A549 (cell line): ENCODE measurements around the gene NLRP3. TPM values are rescaled to one million over a fixed set of nuclear protein-coding genes. Genes with fewer than 3 reads are reported as not detected.

Experiments used
- ATAC-seq, 2 experiments: fragments of 200-7000 bp in 1 of 2; fragments of >200 bp in 1 of 2; cut with Nextera tagmentation in 1 of 2; cut with Tn5 transposase in 1 of 2; 3 replicates each; pipeline versions ENCODE4 v1.8.0 to v1.9.1; 2018 to 2020; ENCODE audit warnings: mild to moderate bottlenecking in 1 of 2, moderate library complexity in 1 of 2
- CTCF ChIA-PET: fragments of 300-600 bp; sonication (Branson Sonifier 250); formaldehyde crosslinking; extraction: SDS; loops from one replicate; lab custom pipeline; 2021; ENCODE audit warnings: antibody characterized with exemption, inconsistent platforms; lab: Yijun Ruan, JAX
- POLR2A ChIA-PET: fragments of 350-600 bp; formaldehyde crosslinking; extraction: SDS; loops from one replicate; lab custom pipeline; 2021; ENCODE audit warnings: antibody characterized with exemption, inconsistent platforms; lab: Yijun Ruan, JAX
- DNase-seq, 2 experiments: peaks; one replicate each; pipeline versions ENCODE4 v3.0.0 to v3.0.0-alpha.2; 2011 to 2016; ENCODE audit warnings: low read depth in 1 of 2, low spot score in 1 of 2
- FAIRE-seq: peaks from 2 replicates; lab custom pipeline; 2011; peaks lifted over from hg19 to GRCh38; lab: Jason Lieb, UNC
- H3K27ac ChIP-seq, 2 experiments: fragments of >200 bp; sonication (Bioruptor Twin); formaldehyde crosslinking; 3 replicates each; pipeline ENCODE4 v1.5.1; 2016 to 2017
- H3K4me1 ChIP-seq: fragments of >200 bp; sonication (Bioruptor Twin); formaldehyde crosslinking; 3 replicates; pipeline ENCODE4 v1.6.1; 2016
- H3K4me2 ChIP-seq: fragments of >200 bp; sonication (Bioruptor Twin); formaldehyde crosslinking; 3 replicates; pipeline ENCODE4 v1.6.1; 2016
- H3K4me3 ChIP-seq: fragments of >200 bp; sonication (Bioruptor Twin); formaldehyde crosslinking; 3 replicates; pipeline ENCODE4 v1.5.1; 2016
- H3K9me3 ChIP-seq: fragments of >200 bp; sonication (Bioruptor Twin); formaldehyde crosslinking; 3 replicates; pipeline ENCODE4 v1.6.1; 2016
- BHLHE40 ChIP-seq: IDR thresholded peaks from 2 replicates; pipeline ENCODE4 v1.6.1; 2012; ENCODE audit warnings: low read depth, low read length, inconsistent platforms
- CBX8 ChIP-seq: fragments of 200-600 bp; sonication (generic); IDR thresholded peaks from 2 replicates; pipeline ENCODE4 v1.6.1; 2016
- CEBPB ChIP-seq, 2 experiments: fragments of >200 bp in 1 of 2; sonication (Bioruptor Twin) in 1 of 2; formaldehyde crosslinking in 1 of 2; IDR thresholded peaks; 2 replicates each; pipeline ENCODE4 v1.6.1; 2012 to 2016
- EP300 ChIP-seq, 2 experiments: fragments of >200 bp; sonication (Bioruptor Twin); formaldehyde crosslinking; IDR thresholded peaks; 2 replicates in 1 of 2; 3 replicates in 1 of 2; pipeline ENCODE4 v1.6.1; 2016 to 2017
- FOSB ChIP-seq: fragments of 250-450 bp; sonication (Bioruptor Pico); IDR thresholded peaks from 2 replicates; pipeline ENCODE4 v1.5.0; 2020; ENCODE audit warnings: mild to moderate bottlenecking, moderate library complexity
- FOSL2 ChIP-seq, 2 experiments: fragments of 450-650 bp in 1 of 2; fragments of >200 bp in 1 of 2; sonication (Bioruptor Twin) in 1 of 2; formaldehyde crosslinking; IDR thresholded peaks; 2 replicates each; pipeline versions ENCODE4 v1.5.0 to v1.6.1; 2016 to 2020; ENCODE audit warnings: mild to moderate bottlenecking in 1 of 2, moderate library complexity in 1 of 2
- FOXS1 ChIP-seq: fragments of 250-450 bp; sonication (Bioruptor Pico); IDR thresholded peaks from 2 replicates; pipeline ENCODE4 v1.5.0; 2020; ENCODE audit warnings: mild to moderate bottlenecking, moderate library complexity
- HEYL ChIP-seq: fragments of 250-450 bp; sonication (Bioruptor Pico); IDR thresholded peaks from 2 replicates; pipeline ENCODE4 v1.8.0; 2021; ENCODE audit warnings: mild to moderate bottlenecking, moderate library complexity
- HOXB5 ChIP-seq: fragments of 250-450 bp; sonication (Bioruptor Pico); IDR thresholded peaks from 2 replicates; pipeline ENCODE4 v1.5.0; 2020; ENCODE audit warnings: mild to moderate bottlenecking, moderate library complexity
- KDM1A ChIP-seq: fragments of 200-600 bp; sonication (generic); IDR thresholded peaks from 2 replicates; pipeline ENCODE4 v1.6.1; 2016; ENCODE audit warnings: low read depth, mild to moderate bottlenecking
- MAFK ChIP-seq: fragments of 450-650 bp; IDR thresholded peaks from 2 replicates; pipeline ENCODE4 v1.6.1; 2014; ENCODE audit not compliant: partially characterized antibody
- MAZ ChIP-seq: fragments of 150-350 bp; IDR thresholded peaks from 2 replicates; pipeline ENCODE4 v1.6.1; 2014; ENCODE audit warnings: antibody characterized with exemption, low read depth, low read length, borderline replicate concordance
- PHF8 ChIP-seq: fragments of 200-600 bp; sonication (generic); IDR thresholded peaks from 2 replicates; pipeline ENCODE4 v1.6.1; 2016; ENCODE audit warnings: low read depth, mild to moderate bottlenecking, antibody characterized with exemption, moderate library complexity, borderline replicate concordance
- SMC3 ChIP-seq: fragments of >200 bp; sonication (Bioruptor Twin); formaldehyde crosslinking; IDR thresholded peaks from 3 replicates; pipeline ENCODE4 v1.6.1; 2018; ENCODE audit warnings: inconsistent platforms
- SREBF2 ChIP-seq: fragments of 450-650 bp; IDR thresholded peaks from 2 replicates; pipeline ENCODE4 v1.6.1; 2014; ENCODE audit warnings: mild to moderate bottlenecking, moderate library complexity
- ZC3H11A ChIP-seq: fragments of 450-650 bp; IDR thresholded peaks from 2 replicates; pipeline ENCODE4 v1.6.1; 2014; ENCODE audit warnings: antibody characterized with exemption, mild to moderate bottlenecking
- ZSCAN20 ChIP-seq: fragments of 250-450 bp; sonication (Bioruptor Pico); IDR thresholded peaks from 2 replicates; pipeline ENCODE4 v1.8.0; 2022; ENCODE audit warnings: mild to moderate bottlenecking, moderate library complexity
- WGBS: methylation state at CpG from one replicate; pipeline ENCODE4 v1.1.6; 2017; ENCODE audit errors: missing lambda C conversion rate; 5-methylcytosine and 5-hydroxymethylcytosine counted together
- polyA plus RNA-seq, 4 experiments: library from polyadenylated mRNA; depleted of rRNA in 3 of 4; stranded (reverse); fragments of >200 nt; fragmentation: RNase III in 1 of 4; extraction: RNeasy Plus Mini Kit Qiagen cat#74134 plus additional on column Dnase treatment in 1 of 4; gene quantifications; 2 replicates in 3 of 4; 3 replicates in 1 of 4; pipeline ENCODE4 v1.2.3, GENCODE V29; 2011 to 2017
- TF ChIP-seq, protein P1 (sequence below): fragments of 200-600 bp; sonication (generic); IDR thresholded peaks from 2 replicates; pipeline ENCODE4 v1.6.1; 2016; ENCODE audit warnings: antibody characterized with exemption, mild to moderate bottlenecking, moderate library complexity
- TF ChIP-seq, protein P2 (sequence below): fragments of 450-650 bp; IDR thresholded peaks from 2 replicates; pipeline ENCODE4 v1.6.1; 2014; ENCODE audit warnings: antibody characterized with exemption
- TF ChIP-seq, protein P3 (sequence below): fragments of >200 bp; sonication (Bioruptor Twin); formaldehyde crosslinking; IDR thresholded peaks from 2 replicates; pipeline ENCODE4 v1.6.1; 2016
- TF ChIP-seq, protein P4 (sequence below): IDR thresholded peaks from 2 replicates; pipeline ENCODE4 v1.6.1; 2012

NLRP3 gene
- polyA plus RNA-seq, 2 of the 4 experiments (the other 2 are of a cell fraction): not detected

DNA sequence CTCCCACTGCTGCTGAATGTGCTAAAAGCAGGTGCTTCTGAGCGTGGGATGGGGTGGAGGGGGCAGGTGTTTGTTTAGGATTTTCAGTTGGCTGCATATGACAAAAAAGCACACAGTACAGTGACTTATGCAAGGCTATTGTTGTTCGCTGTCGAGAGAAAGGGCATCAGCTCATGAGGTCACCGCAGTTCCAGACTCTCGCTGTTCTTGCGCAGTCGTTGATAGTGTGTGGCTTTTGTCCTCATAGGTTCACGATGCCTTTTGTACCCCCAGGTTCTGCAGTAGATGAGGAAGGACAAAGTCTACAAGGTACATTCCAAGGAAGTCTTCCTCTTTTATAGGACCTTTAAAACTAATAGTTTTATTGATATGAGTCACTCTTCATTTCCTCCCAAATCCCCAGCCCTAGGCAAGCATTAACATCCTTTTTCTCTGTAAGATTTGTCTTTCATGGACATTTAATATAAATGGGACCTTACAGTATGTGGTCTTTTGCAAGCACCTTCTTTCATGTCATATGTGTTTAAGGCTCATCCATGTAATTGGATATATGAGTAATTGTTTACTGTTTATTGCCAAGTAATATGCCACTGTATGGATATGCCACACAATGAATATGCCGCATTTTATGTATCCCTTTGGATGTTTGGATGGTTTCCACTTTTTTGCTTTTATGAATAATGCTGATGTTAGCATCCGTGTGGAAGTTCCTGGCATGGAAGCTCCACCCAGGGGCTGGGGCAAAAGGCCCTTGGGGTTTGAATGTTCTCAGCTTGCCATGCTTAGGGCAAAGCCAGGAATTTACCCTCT is 14.5 kb upstream of the NLRP3 start:
- no peak for TF ChIP-seq ZSCAN20 (CRISPR knock-in tag)
- TF ChIP-seq MAFK: peak; percentile 21
- no peak for TF ChIP-seq KDM1A
- no peaks in the 10 kb centered on the region; the same call in 2 of the 3 replicates for H3K9me3 ChIP-seq
- DNase-seq (no peak), FAIRE-seq (no peak), ATAC-seq (0 out of 6 replicates have a peak, but pooled peaks of 1 of the 2 experiments have one; percentile 30)
- no peaks in the 10 kb centered on the region for H3K4me1 ChIP-seq
- 4% methylated on average over 10 of the region's 10 CpGs for WGBS
- H3K4me3 ChIP-seq: no peak overlapping the region
- no peak overlapping the region for H3K27ac ChIP-seq
- CTCF ChIA-PET: interaction anchor here (0.6 to 1.3 kb wide), 5 partner anchors 8 to 82 kb away, joined by 3 to 6 read pairs (median 3); no protein-coding TSS in a partner anchor
- no peak overlapping the region for H3K4me2 ChIP-seq
- POLR2A ChIA-PET: no interaction called here

DNA sequence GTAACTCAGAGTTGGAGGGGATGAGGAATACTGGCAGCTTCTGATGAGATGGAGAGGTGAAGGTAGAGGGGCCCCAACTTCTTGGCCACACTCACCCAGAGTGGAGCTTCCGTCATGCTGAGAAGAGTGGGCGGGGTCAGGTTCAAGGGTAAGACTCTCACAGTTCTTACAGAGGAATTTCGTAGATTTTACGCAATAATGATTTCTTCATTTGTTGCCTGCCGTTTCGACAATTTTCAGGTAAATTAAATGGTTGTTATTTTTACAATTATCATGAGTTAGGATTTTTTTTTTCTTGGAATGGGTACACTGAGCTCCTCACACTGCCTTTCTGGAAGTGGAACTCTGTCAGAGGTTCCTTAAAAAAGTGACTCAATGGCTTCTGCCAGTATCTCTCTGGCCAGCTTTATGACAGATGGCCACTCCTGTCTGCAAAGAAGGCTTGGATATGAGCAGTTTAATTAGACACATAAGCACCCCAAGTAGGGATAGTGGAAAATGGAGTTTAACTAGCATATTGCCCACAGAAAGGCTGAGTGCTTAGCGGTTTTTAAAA is 13.8 kb upstream of the NLRP3 start:
- ChIA-PET CTCF (interaction anchor here (0.6 to 1.3 kb wide), 4 partner anchors 8 to 81 kb away, joined by 3 to 6 read pairs (median 4); no protein-coding TSS in a partner anchor), POLR2A (no interaction called here)
- Histone ChIP-seq H3K4me3 (no peak overlapping the region), H3K4me2 (no peak overlapping the region), H3K4me1 (no peaks in the 10 kb centered on the region), H3K27ac (no peak overlapping the region), H3K9me3 (no peaks in the 10 kb centered on the region; the same call in 2 of the 3 replicates)
- DNase-seq (no peak), FAIRE-seq (no peak), ATAC-seq (no peak)
- WGBS: 16% methylated on average over 7 of the region's 7 CpGs
- no peak for TF ChIP-seq FOSB (CRISPR knock-in tag)
- no peak for TF ChIP-seq MAZ
- no peak for TF ChIP-seq SREBF2
- no peak for TF ChIP-seq SMC3
- TF ChIP-seq CEBPB (IDR thresholded peaks at IDR 0.05): no peak
- TF ChIP-seq, protein P1, sequence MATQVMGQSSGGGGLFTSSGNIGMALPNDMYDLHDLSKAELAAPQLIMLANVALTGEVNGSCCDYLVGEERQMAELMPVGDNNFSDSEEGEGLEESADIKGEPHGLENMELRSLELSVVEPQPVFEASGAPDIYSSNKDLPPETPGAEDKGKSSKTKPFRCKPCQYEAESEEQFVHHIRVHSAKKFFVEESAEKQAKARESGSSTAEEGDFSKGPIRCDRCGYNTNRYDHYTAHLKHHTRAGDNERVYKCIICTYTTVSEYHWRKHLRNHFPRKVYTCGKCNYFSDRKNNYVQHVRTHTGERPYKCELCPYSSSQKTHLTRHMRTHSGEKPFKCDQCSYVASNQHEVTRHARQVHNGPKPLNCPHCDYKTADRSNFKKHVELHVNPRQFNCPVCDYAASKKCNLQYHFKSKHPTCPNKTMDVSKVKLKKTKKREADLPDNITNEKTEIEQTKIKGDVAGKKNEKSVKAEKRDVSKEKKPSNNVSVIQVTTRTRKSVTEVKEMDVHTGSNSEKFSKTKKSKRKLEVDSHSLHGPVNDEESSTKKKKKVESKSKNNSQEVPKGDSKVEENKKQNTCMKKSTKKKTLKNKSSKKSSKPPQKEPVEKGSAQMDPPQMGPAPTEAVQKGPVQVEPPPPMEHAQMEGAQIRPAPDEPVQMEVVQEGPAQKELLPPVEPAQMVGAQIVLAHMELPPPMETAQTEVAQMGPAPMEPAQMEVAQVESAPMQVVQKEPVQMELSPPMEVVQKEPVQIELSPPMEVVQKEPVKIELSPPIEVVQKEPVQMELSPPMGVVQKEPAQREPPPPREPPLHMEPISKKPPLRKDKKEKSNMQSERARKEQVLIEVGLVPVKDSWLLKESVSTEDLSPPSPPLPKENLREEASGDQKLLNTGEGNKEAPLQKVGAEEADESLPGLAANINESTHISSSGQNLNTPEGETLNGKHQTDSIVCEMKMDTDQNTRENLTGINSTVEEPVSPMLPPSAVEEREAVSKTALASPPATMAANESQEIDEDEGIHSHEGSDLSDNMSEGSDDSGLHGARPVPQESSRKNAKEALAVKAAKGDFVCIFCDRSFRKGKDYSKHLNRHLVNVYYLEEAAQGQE: no peak
- no peak for TF ChIP-seq FOXS1 (CRISPR knock-in tag)
- no peak for TF ChIP-seq ZC3H11A
- TF ChIP-seq, protein P2, sequence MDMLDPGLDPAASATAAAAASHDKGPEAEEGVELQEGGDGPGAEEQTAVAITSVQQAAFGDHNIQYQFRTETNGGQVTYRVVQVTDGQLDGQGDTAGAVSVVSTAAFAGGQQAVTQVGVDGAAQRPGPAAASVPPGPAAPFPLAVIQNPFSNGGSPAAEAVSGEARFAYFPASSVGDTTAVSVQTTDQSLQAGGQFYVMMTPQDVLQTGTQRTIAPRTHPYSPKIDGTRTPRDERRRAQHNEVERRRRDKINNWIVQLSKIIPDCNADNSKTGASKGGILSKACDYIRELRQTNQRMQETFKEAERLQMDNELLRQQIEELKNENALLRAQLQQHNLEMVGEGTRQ: no peak
- no peak for TF ChIP-seq BHLHE40
- no peak for TF ChIP-seq EP300 (IDR thresholded peaks at IDR 0.05)

DNA sequence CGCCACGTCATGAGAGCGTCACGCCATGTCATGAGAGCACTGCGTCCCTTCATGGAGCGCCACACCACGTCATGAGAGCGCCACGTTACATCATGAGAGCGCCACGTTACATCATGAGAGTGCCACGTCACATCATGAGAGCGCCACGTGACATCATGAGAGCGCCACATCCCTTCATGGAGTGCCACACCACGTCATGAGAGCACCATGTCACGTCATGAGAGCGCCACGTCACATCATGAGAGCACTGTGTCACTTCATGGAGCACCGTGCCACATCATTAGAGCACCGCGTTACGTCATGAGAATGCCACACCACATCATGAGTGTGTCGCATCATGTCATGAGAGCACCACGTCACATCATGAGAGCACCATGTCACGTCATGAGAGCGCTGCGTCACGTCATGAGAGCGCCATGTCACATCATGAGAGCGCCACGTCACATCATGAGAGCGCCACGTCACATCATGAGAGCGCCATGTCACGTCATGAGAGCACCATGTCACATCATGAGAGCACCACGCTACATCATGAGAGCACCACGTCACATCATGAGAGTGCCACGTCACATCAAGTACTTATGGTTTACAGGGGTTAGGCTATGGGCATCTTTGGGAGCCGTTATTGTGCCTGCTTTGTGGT is 9.8 kb upstream of the NLRP3 start:
- Histone ChIP-seq H3K9me3 (peaks cover 2% of the 10 kb centered on the region; the same call in 1 of the 3 replicates), H3K4me1 (no peaks in the 10 kb centered on the region), H3K4me2 (no peak overlapping the region), H3K4me3 (no peak overlapping the region), H3K27ac (no peak overlapping the region)
- POLR2A ChIA-PET: no interaction called here
- ATAC-seq: no peak
- CTCF ChIA-PET: no interaction called here
- 39% methylated on average over 34 of the region's 40 CpGs for WGBS
- DNase-seq: no peak
- FAIRE-seq: no peak
- TF ChIP-seq, protein P1: no peak
- TF ChIP-seq CBX8: no peak
- TF ChIP-seq FOSB (CRISPR knock-in tag): no peak
- TF ChIP-seq, protein P3, sequence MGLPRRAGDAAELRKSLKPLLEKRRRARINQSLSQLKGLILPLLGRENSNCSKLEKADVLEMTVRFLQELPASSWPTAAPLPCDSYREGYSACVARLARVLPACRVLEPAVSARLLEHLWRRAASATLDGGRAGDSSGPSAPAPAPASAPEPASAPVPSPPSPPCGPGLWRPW: no peak
- TF ChIP-seq, protein P4, sequence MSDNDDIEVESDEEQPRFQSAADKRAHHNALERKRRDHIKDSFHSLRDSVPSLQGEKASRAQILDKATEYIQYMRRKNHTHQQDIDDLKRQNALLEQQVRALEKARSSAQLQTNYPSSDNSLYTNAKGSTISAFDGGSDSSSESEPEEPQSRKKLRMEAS: no peak
- TF ChIP-seq FOSL2 (IDR thresholded peaks at IDR 0.05): no peak
- no peak for TF ChIP-seq FOSL2 (CRISPR knock-in tag; IDR thresholded peaks at IDR 0.05)
- TF ChIP-seq HEYL (CRISPR knock-in tag): no peak
- no peak for TF ChIP-seq HOXB5 (CRISPR knock-in tag)
- TF ChIP-seq BHLHE40: no peak
- no peak for TF ChIP-seq SMC3
- no peak for TF ChIP-seq MAFK
- no peak for TF ChIP-seq PHF8
